ENCODE results near the gene TAAR1. TPM values are rescaled to one million over a fixed set of nuclear protein-coding genes. Genes with fewer than 3 reads are reported as not detected.

The TAAR1 gene
- total RNA-seq, 1 donor from 2014 or later: not detected

- H3K27me3 Mint-ChIP-seq: no peaks in the 10 kb centered on the region
- no peaks in the 10 kb centered on the region for H3K4me1 Mint-ChIP-seq (ENCODE audit: unreplicated experiment)
- no peaks in the 10 kb centered on the region for H3K36me3 Mint-ChIP-seq
- no peak overlapping the region for H3K4me3 Mint-ChIP-seq
- peaks cover 10% of the 10 kb centered on the region for H3K9me3 Mint-ChIP-seq
- no peak overlapping the region for H3K27ac Mint-ChIP-seq
- no peak for TF ChIP-seq CTCF (conservative IDR thresholded peaks at IDR 0.05)
- no peak for DNase-seq (ENCODE audit: extremely low spot score, unreplicated experiment)
Observed at GRCh38 chr6:132695773-132696172, 36.8 kb upstream of the TAAR1 start.

GRCh38 chr6:132693478-132693877, 34.5 kb upstream of the TAAR1 start:
- H3K36me3 Mint-ChIP-seq: no peaks in the 10 kb centered on the region
- no peaks in the 10 kb centered on the region for H3K4me1 Mint-ChIP-seq (ENCODE audit: unreplicated experiment)

GRCh38 chr6:132690678-132691077, 31.7 kb upstream of the TAAR1 start:
- Mint-ChIP-seq H3K27ac (no peak overlapping the region), H3K36me3 (no peaks in the 10 kb centered on the region), H3K9me3 (peaks cover 2% of the 10 kb centered on the region), H3K4me1 (ENCODE audit: unreplicated experiment) (no peaks in the 10 kb centered on the region), H3K4me3 (no peak overlapping the region), H3K27me3 (no peaks in the 10 kb centered on the region)
- TF ChIP-seq CTCF (conservative IDR thresholded peaks at IDR 0.05): no peak
- no peak for DNase-seq (ENCODE audit: extremely low spot score, unreplicated experiment)

More at GRCh38 chr6:132693478-132693877, 34.5 kb upstream of the TAAR1 start:
- Mint-ChIP-seq H3K27me3 (no peaks in the 10 kb centered on the region), H3K27ac (no peak overlapping the region), H3K4me3 (no peak overlapping the region), H3K9me3 (peaks cover 10% of the 10 kb centered on the region)
- DNase-seq (ENCODE audit: extremely low spot score, unreplicated experiment): no peak
- no peak for TF ChIP-seq CTCF (conservative IDR thresholded peaks at IDR 0.05)

- no peak overlapping the region for H3K27ac Mint-ChIP-seq
- H3K9me3 Mint-ChIP-seq: no peaks in the 10 kb centered on the region
- TF ChIP-seq CTCF (conservative IDR thresholded peaks at IDR 0.05): no peak
- no peak overlapping the region for H3K4me3 Mint-ChIP-seq
- no peaks in the 10 kb centered on the region for H3K27me3 Mint-ChIP-seq
- H3K36me3 Mint-ChIP-seq: no peaks in the 10 kb centered on the region
- H3K4me1 Mint-ChIP-seq (ENCODE audit: unreplicated experiment): no peaks in the 10 kb centered on the region
- DNase-seq (ENCODE audit: extremely low spot score, unreplicated experiment): no peak
Observed at GRCh38 chr6:132687306-132687705, 28.3 kb upstream of the TAAR1 start.

- H3K27ac Mint-ChIP-seq: no peak overlapping the region
- no peaks in the 10 kb centered on the region for H3K27me3 Mint-ChIP-seq
- no peaks in the 10 kb centered on the region for H3K9me3 Mint-ChIP-seq
- H3K4me1 Mint-ChIP-seq (ENCODE audit: unreplicated experiment): no peaks in the 10 kb centered on the region
- no peak for DNase-seq (ENCODE audit: extremely low spot score, unreplicated experiment)
- TF ChIP-seq CTCF (conservative IDR thresholded peaks at IDR 0.05): no peak
- H3K36me3 Mint-ChIP-seq: no peaks in the 10 kb centered on the region
- no peak overlapping the region for H3K4me3 Mint-ChIP-seq
Observed at GRCh38 chr6:132686531-132686930, 27.5 kb upstream of the TAAR1 start.

GRCh38 chr6:132685009-132685408, 26.0 kb upstream of the TAAR1 start:
- no peak overlapping the region for H3K27ac Mint-ChIP-seq
- TF ChIP-seq CTCF (conservative IDR thresholded peaks at IDR 0.05): no peak
- no peaks in the 10 kb centered on the region for H3K9me3 Mint-ChIP-seq
- H3K27me3 Mint-ChIP-seq: no peaks in the 10 kb centered on the region
- H3K36me3 Mint-ChIP-seq: no peaks in the 10 kb centered on the region
- H3K4me1 Mint-ChIP-seq (ENCODE audit: unreplicated experiment): no peaks in the 10 kb centered on the region
- H3K4me3 Mint-ChIP-seq: no peak overlapping the region
- no peak for DNase-seq (ENCODE audit: extremely low spot score, unreplicated experiment)

All from type B pancreatic cell (in vitro differentiated cells).